ENCODE measurements around the gene TRIM14.

GRCh38 chr9:98095401-98095800, 23.6 kb downstream of the TRIM14 start:
- TF ChIP-seq EZH2 (IDR thresholded peaks at IDR 0.05) (no peak), POLR2AphosphoS5 (IDR thresholded peaks at IDR 0.05; ENCODE audit: borderline replicate concordance, low read depth, low read length) (no peak)
